Endodermal cell (in vitro differentiated cells): ENCODE data around the gene TEX29. TPM values are rescaled to one million over a fixed set of nuclear protein-coding genes. Genes with fewer than 3 reads are reported as not detected.
A peak's percentile ranks its signal among the peaks of the same experiment; 100 is the strongest.

Source experiments
- DNase-seq: peaks from one replicate; pipeline ENCODE4 v3.0.0-alpha.2; 2017
- H3K27ac ChIP-seq: 2 replicates; pipeline ENCODE4 v1.5.1; 2013; ENCODE audit warnings: mild to moderate bottlenecking, low read depth, low read length, moderate library complexity
- H3K27me3 ChIP-seq: 2 replicates; pipeline ENCODE4 v1.6.1; 2013; ENCODE audit warnings: mild to moderate bottlenecking, low read length, moderate library complexity; ENCODE audit not compliant: insufficient read depth, control insufficient read depth, poor library complexity, severe bottlenecking
- H3K36me3 ChIP-seq: 2 replicates; pipeline ENCODE4 v1.7.0; 2013; ENCODE audit warnings: mild to moderate bottlenecking, low read length, moderate library complexity; ENCODE audit not compliant: control insufficient read depth, insufficient read depth
- H3K4me1 ChIP-seq: one replicate; pipeline ENCODE4 v1.7.0; 2013; ENCODE audit warnings: low read length; ENCODE audit not compliant: control insufficient read depth, insufficient read depth
- H3K4me3 ChIP-seq: 2 replicates; pipeline ENCODE4 v1.5.1; 2013; ENCODE audit warnings: mild to moderate bottlenecking, low read length, moderate library complexity
- H3K9ac ChIP-seq: 2 replicates; pipeline ENCODE4 v1.6.1; 2013; ENCODE audit warnings: mild to moderate bottlenecking, low read length, moderate library complexity; ENCODE audit not compliant: poor library complexity, severe bottlenecking; ENCODE audit errors: extremely low read depth
- H3K9me3 ChIP-seq: 2 replicates; pipeline ENCODE4 v1.6.1; 2013; ENCODE audit warnings: mild to moderate bottlenecking, low read length, moderate library complexity; ENCODE audit not compliant: control insufficient read depth
- H3K27ac Mint-ChIP-seq: 2 replicates; pipeline ENCODE4 v1.8.0; 2020; ENCODE audit warnings: mixed read lengths
- H3K27me3 Mint-ChIP-seq: 2 replicates; pipeline ENCODE4 v1.8.0; 2021; ENCODE audit warnings: mild to moderate bottlenecking, mixed read lengths; ENCODE audit not compliant: insufficient read depth
- H3K36me3 Mint-ChIP-seq: 2 replicates; pipeline ENCODE4 v1.8.0; 2020; ENCODE audit warnings: low read depth, mixed read lengths
- H3K4me1 Mint-ChIP-seq: 2 replicates; pipeline ENCODE4 v1.8.0; 2020; ENCODE audit warnings: mixed read lengths
- H3K4me3 Mint-ChIP-seq: 2 replicates; pipeline ENCODE4 v1.8.0; 2020; ENCODE audit warnings: mild to moderate bottlenecking, moderate library complexity, mixed read lengths
- H3K9me3 Mint-ChIP-seq: 2 replicates; pipeline ENCODE4 v1.8.0; 2020; ENCODE audit warnings: mild to moderate bottlenecking, mixed read lengths
- CTCF ChIP-seq: fragments of 200-600 bp; sonication (generic); conservative IDR thresholded peaks from 2 replicates; pipeline ENCODE4 v1.5.0; 2021; ENCODE audit warnings: antibody characterized with exemption, mild to moderate bottlenecking
- WGBS, 2 experiments: methylation state at CpG; one replicate each; pipeline versions ENCODE4 v1.1.5 to v1.1.7; 2013; ENCODE audit warnings: missing lambda C conversion rate in 2 of 2, mixed read lengths in 1 of 2; ENCODE audit not compliant: insufficient coverage in 1 of 2, insufficient read length in 1 of 2; 5-methylcytosine and 5-hydroxymethylcytosine counted together
- total RNA-seq, 2 donors: library from RNA; stranded (reverse); fragmentation: NEBNext Ultra II Directional in 1 of 2; extraction: Animal tissue kit (Norgen Biotek cat#: 25700) in 1 of 2; gene quantifications; 2 replicates in 1 of 2; 3 replicates in 1 of 2; pipeline ENCODE4 v1.2.1, GENCODE V29; 2021

Gene TEX29
- total RNA-seq, 2 donors from 2014 or later: 0.69 TPM; not detected in 1

DNA sequence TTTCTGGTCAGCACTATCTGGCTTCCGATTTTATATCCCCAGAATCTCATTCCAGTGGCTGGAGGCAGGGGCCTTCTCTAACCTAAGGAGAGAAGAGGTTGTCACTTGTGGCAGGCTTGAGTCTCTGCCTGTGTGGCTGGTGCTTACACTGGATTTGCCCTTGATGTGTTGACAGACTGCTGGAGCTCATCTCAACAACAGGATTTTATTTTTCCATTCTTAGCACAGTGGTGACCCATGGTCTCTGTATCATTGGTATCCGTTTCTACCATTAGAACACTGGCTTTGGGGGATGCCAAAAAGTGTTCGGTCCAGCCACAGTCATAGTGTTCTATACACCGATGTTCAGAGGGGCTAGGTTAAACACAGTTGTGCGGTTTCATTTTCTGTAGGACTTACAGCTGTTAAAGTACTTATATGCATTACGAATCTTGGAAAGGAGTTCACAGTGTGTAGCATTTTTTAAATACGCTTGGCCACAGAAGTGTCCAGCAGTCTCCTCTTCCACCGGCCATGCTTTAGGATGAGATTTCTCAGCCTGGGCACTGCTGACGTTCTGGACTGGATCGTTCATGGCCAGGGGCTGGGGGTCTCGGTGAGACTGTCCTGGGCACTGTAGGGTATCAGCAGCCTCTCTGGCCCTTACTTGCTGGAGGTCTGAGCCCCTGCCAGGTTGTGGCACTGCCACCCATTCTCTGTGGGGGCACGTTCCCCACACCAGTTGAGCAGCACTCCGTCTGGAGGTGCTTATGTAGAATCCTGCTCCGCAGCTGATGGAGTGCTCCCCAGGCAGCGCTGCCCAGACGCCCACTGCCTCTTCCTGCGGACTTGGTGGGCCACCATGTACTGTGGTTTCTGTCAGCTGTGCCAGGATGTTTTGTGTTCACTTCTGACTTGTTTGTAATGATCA, 41.4 kb upstream of the TEX29 start:
- Mint-ChIP-seq H3K4me3 (no peak overlapping the region), H3K27me3 (no peaks in the 10 kb centered on the region), H3K27ac (no peak overlapping the region), H3K4me1 (no peaks in the 10 kb centered on the region), H3K36me3 (peaks cover 62% of the 10 kb centered on the region), H3K9me3 (no peaks in the 10 kb centered on the region)
- Histone ChIP-seq H3K4me3 (no peak overlapping the region), H3K27me3 (no peaks in the 10 kb centered on the region), H3K9me3 (no peaks in the 10 kb centered on the region), H3K36me3 (peaks cover 79% of the 10 kb centered on the region), H3K27ac (no peak overlapping the region), H3K9ac (no peak overlapping the region), H3K4me1 (no peaks in the 10 kb centered on the region)
- no peak for TF ChIP-seq CTCF
- peak; percentile 30 for DNase-seq
- 92 to 98% methylated on average over 15 to 17 of the region's 17 CpGs for WGBS, 2 experiments

- H3K27ac Mint-ChIP-seq: no peak overlapping the region
Observed at GRCh38 chr13:111280226-111280625, 40.2 kb upstream of the TEX29 start.

More at GRCh38 chr13:111280226-111280625, 40.2 kb upstream of the TEX29 start:
- Histone ChIP-seq H3K27me3 (no peaks in the 10 kb centered on the region), H3K36me3 (peaks cover 78% of the 10 kb centered on the region), H3K9me3 (no peaks in the 10 kb centered on the region), H3K4me1 (no peaks in the 10 kb centered on the region), H3K4me3 (no peak overlapping the region), H3K9ac (no peak overlapping the region), H3K27ac (no peak overlapping the region)
- peaks cover 66% of the 10 kb centered on the region for H3K36me3 Mint-ChIP-seq
- no peak for TF ChIP-seq CTCF
- WGBS, 2 experiments: 95 to 100% methylated on average over 3 to 12 of the region's 12 CpGs
- H3K4me1 Mint-ChIP-seq: no peaks in the 10 kb centered on the region
- H3K27me3 Mint-ChIP-seq: no peaks in the 10 kb centered on the region
- no peak overlapping the region for H3K4me3 Mint-ChIP-seq
- peak; percentile 32 for DNase-seq
- H3K9me3 Mint-ChIP-seq: no peaks in the 10 kb centered on the region
